ENCODE measurements around the gene NPIPB2.

DNA sequence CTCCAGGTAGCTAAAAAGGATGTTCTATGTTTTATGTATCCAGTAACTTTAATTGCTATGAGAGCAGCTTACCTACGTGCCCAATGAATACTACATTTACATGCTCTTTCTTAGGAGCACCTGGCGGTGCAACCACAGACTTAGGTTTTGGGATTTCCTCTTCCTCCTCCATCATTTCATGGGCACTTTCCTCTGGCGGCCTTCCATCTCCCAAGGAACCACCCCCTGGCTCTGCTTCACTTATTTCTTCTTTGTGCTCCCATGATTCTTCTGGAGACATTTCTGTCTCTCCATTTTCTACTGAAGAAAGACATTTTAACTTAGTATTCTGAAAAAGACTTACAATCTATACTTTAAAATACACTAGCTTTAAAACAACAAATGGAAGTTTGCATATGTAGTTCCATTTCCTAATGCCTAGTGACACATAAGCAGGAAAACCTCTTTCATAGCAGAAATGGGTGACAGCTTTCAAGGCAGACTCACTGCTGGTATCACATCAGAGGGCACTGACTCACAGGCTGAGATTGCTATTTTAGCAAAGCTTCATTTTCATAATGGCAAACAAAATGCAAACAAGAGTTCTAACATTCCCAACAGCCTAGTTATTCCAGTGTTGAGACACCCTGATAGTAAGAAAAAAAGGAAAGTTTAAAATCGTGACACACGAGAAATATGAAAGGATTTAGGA lies 45.2 kb downstream of the NPIPB2 start:
- TF ChIP-seq, protein P1, sequence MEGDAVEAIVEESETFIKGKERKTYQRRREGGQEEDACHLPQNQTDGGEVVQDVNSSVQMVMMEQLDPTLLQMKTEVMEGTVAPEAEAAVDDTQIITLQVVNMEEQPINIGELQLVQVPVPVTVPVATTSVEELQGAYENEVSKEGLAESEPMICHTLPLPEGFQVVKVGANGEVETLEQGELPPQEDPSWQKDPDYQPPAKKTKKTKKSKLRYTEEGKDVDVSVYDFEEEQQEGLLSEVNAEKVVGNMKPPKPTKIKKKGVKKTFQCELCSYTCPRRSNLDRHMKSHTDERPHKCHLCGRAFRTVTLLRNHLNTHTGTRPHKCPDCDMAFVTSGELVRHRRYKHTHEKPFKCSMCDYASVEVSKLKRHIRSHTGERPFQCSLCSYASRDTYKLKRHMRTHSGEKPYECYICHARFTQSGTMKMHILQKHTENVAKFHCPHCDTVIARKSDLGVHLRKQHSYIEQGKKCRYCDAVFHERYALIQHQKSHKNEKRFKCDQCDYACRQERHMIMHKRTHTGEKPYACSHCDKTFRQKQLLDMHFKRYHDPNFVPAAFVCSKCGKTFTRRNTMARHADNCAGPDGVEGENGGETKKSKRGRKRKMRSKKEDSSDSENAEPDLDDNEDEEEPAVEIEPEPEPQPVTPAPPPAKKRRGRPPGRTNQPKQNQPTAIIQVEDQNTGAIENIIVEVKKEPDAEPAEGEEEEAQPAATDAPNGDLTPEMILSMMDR (IDR thresholded peaks at IDR 0.05; ENCODE audit: low read depth, low read length), result no peak
- TF ChIP-seq EZH2phosphoT487 (IDR thresholded peaks at IDR 0.05; ENCODE audit: low read depth), result no peak

All from OCI-LY3 (cell line).